DMS53 treated with DMSO at 0.1 percent for 48 hours (cell line): ENCODE data around the gene SAP25.
"Not testable (repeated sequence)": the region's sequence is repeated elsewhere in the genome, so short reads cannot be mapped to it uniquely, and the experiment has no call there.

Source experiments
- DNase-seq: peaks from one replicate; lab custom pipeline; 2025; ENCODE audit not compliant: unreplicated experiment; lab: John Stamatoyannopoulos, UW

Gene SAP25

GRCh38 chr7:100538654-100539435, 34.9 kb downstream of the SAP25 start, which contains the start of gene AGFG2:
AGFG2 (plus strand) TSS chr7:100539203; CDS start chr7:100539347, 144 bp downstream.
- peak; percentile 99 for DNase-seq

GRCh38 chr7:100538348-100538653, 35.4 kb downstream of the SAP25 start:
- no peak for DNase-seq

GRCh38 chr7:100536695-100537094, 37.0 kb downstream of the SAP25 start:
- not testable (repeated sequence) for DNase-seq

GRCh38 chr7:100535982-100536381, 37.7 kb downstream of the SAP25 start:
- DNase-seq: not testable (repeated sequence)

- DNase-seq: no peak
Measured at GRCh38 chr7:100532165-100533022, 41.3 kb downstream of the SAP25 start.

GRCh38 chr7:100528108-100528866, 45.4 kb downstream of the SAP25 start:
- DNase-seq: not testable (repeated sequence)

- not testable (repeated sequence) for DNase-seq
Measured at GRCh38 chr7:100523192-100523591, 50.5 kb downstream of the SAP25 start.
